Endodermal cell (in vitro differentiated cells): ENCODE results near the gene SEZ6L2. TPM values are rescaled to one million over a fixed set of nuclear protein-coding genes. Genes with fewer than 3 reads are reported as not detected.
"Not testable (repeated sequence)": the region's sequence is repeated elsewhere in the genome, so short reads cannot be mapped to it uniquely, and the experiment has no call there.

ENCODE experiments used
- DNase-seq: peaks from one replicate; pipeline ENCODE4 v3.0.0-alpha.2; 2017
- H3K27ac ChIP-seq: 2 replicates; pipeline ENCODE4 v1.5.1; 2013; ENCODE audit warnings: mild to moderate bottlenecking, low read depth, low read length, moderate library complexity
- H3K27me3 ChIP-seq: 2 replicates; pipeline ENCODE4 v1.6.1; 2013; ENCODE audit warnings: mild to moderate bottlenecking, low read length, moderate library complexity; ENCODE audit not compliant: insufficient read depth, control insufficient read depth, poor library complexity, severe bottlenecking
- H3K36me3 ChIP-seq: 2 replicates; pipeline ENCODE4 v1.7.0; 2013; ENCODE audit warnings: mild to moderate bottlenecking, low read length, moderate library complexity; ENCODE audit not compliant: control insufficient read depth, insufficient read depth
- H3K4me1 ChIP-seq: one replicate; pipeline ENCODE4 v1.7.0; 2013; ENCODE audit warnings: low read length; ENCODE audit not compliant: control insufficient read depth, insufficient read depth
- H3K4me3 ChIP-seq: 2 replicates; pipeline ENCODE4 v1.5.1; 2013; ENCODE audit warnings: mild to moderate bottlenecking, low read length, moderate library complexity
- H3K9ac ChIP-seq: 2 replicates; pipeline ENCODE4 v1.6.1; 2013; ENCODE audit warnings: mild to moderate bottlenecking, low read length, moderate library complexity; ENCODE audit not compliant: poor library complexity, severe bottlenecking; ENCODE audit errors: extremely low read depth
- H3K9me3 ChIP-seq: 2 replicates; pipeline ENCODE4 v1.6.1; 2013; ENCODE audit warnings: mild to moderate bottlenecking, low read length, moderate library complexity; ENCODE audit not compliant: control insufficient read depth
- H3K27ac Mint-ChIP-seq: 2 replicates; pipeline ENCODE4 v1.8.0; 2020; ENCODE audit warnings: mixed read lengths
- H3K27me3 Mint-ChIP-seq: 2 replicates; pipeline ENCODE4 v1.8.0; 2021; ENCODE audit warnings: mild to moderate bottlenecking, mixed read lengths; ENCODE audit not compliant: insufficient read depth
- H3K36me3 Mint-ChIP-seq: 2 replicates; pipeline ENCODE4 v1.8.0; 2020; ENCODE audit warnings: low read depth, mixed read lengths
- H3K4me1 Mint-ChIP-seq: 2 replicates; pipeline ENCODE4 v1.8.0; 2020; ENCODE audit warnings: mixed read lengths
- H3K4me3 Mint-ChIP-seq: 2 replicates; pipeline ENCODE4 v1.8.0; 2020; ENCODE audit warnings: mild to moderate bottlenecking, moderate library complexity, mixed read lengths
- H3K9me3 Mint-ChIP-seq: 2 replicates; pipeline ENCODE4 v1.8.0; 2020; ENCODE audit warnings: mild to moderate bottlenecking, mixed read lengths
- CTCF ChIP-seq: fragments of 200-600 bp; sonication (generic); conservative IDR thresholded peaks from 2 replicates; pipeline ENCODE4 v1.5.0; 2021; ENCODE audit warnings: antibody characterized with exemption, mild to moderate bottlenecking
- WGBS, 2 experiments: methylation state at CpG; one replicate each; pipeline versions ENCODE4 v1.1.5 to v1.1.7; 2013; ENCODE audit warnings: missing lambda C conversion rate in 2 of 2, mixed read lengths in 1 of 2; ENCODE audit not compliant: insufficient coverage in 1 of 2, insufficient read length in 1 of 2; 5-methylcytosine and 5-hydroxymethylcytosine counted together
- total RNA-seq, 2 donors: library from RNA; stranded (reverse); fragmentation: NEBNext Ultra II Directional in 1 of 2; extraction: Animal tissue kit (Norgen Biotek cat#: 25700) in 1 of 2; gene quantifications; 2 replicates in 1 of 2; 3 replicates in 1 of 2; pipeline ENCODE4 v1.2.1, GENCODE V29; 2021

The SEZ6L2 gene
- total RNA-seq, 2 donors from 2014 or later: 44.0 to 52.1 TPM

GRCh38 chr16:29940656-29941055, 41.3 kb upstream of the SEZ6L2 start:
- Histone ChIP-seq H3K4me1 (peaks cover 5% of the 10 kb centered on the region), H3K9ac (no peak overlapping the region), H3K4me3 (no peak overlapping the region), H3K9me3 (peaks cover 7% of the 10 kb centered on the region), H3K27me3 (no peaks in the 10 kb centered on the region), H3K36me3 (no peaks in the 10 kb centered on the region), H3K27ac (no peak overlapping the region)
- Mint-ChIP-seq H3K27me3 (peaks cover 5% of the 10 kb centered on the region), H3K4me1 (peaks cover 14% of the 10 kb centered on the region), H3K27ac (no peak overlapping the region), H3K4me3 (no peak overlapping the region), H3K36me3 (no peaks in the 10 kb centered on the region), H3K9me3 (peaks cover 5% of the 10 kb centered on the region)
- TF ChIP-seq CTCF: no peak
- no peak for DNase-seq
- 94% methylated on average over 4 of the region's 4 CpGs; no CpG with 5 or more reads in 1 of the 2 experiments for WGBS, 2 experiments

- H3K27ac Mint-ChIP-seq, H3K27me3 ChIP-seq, H3K9me3 ChIP-seq, H3K27ac ChIP-seq, H3K9me3 Mint-ChIP-seq, H3K4me3 Mint-ChIP-seq, H3K4me3 ChIP-seq, H3K9ac ChIP-seq, H3K36me3 Mint-ChIP-seq, H3K27me3 Mint-ChIP-seq, H3K36me3 ChIP-seq, H3K4me1 ChIP-seq, DNase-seq: not testable (repeated sequence)
- WGBS, 2 experiments: 100% methylated on average over 1 of the region's 2 CpGs; no CpG with 5 or more reads in 1 of the 2 experiments
- peaks cover 12% of the 10 kb centered on the region for H3K4me1 Mint-ChIP-seq
Measured at GRCh38 chr16:29931750-29932149, 32.4 kb upstream of the SEZ6L2 start.

- Histone ChIP-seq H3K27ac (no peak overlapping the region), H3K36me3 (peaks cover 5% of the 10 kb centered on the region), H3K9me3 (no peaks in the 10 kb centered on the region), H3K4me3 (peak overlapping the region; percentile 86), H3K27me3 (no peaks in the 10 kb centered on the region), H3K9ac (peak overlapping the region; percentile 87), H3K4me1 (peaks cover 8% of the 10 kb centered on the region)
- peaks cover 4% of the 10 kb centered on the region for H3K9me3 Mint-ChIP-seq
- peak overlapping the region; percentile 78 for H3K4me3 Mint-ChIP-seq
- TF ChIP-seq CTCF: no peak
- WGBS, 2 experiments: 86 to 94% methylated on average over 7 to 11 of the region's 12 CpGs
- peaks cover 5% of the 10 kb centered on the region for H3K36me3 Mint-ChIP-seq
- DNase-seq: no peak
- peak overlapping the region; percentile 99 for H3K27ac Mint-ChIP-seq
- peaks cover 20% of the 10 kb centered on the region for H3K4me1 Mint-ChIP-seq
- no peaks in the 10 kb centered on the region for H3K27me3 Mint-ChIP-seq
Measured at GRCh38 chr16:29927070-29927905, 27.9 kb upstream of the SEZ6L2 start.
